HepG2 (cell line): ENCODE results near the gene SMYD4. TPM values are rescaled to one million over a fixed set of nuclear protein-coding genes. Genes with fewer than 3 reads are reported as not detected.

Source experiments
- BHLHE40 ChIP-seq: IDR thresholded peaks from 2 replicates; pipeline ENCODE4 v1.6.1; 2011; ENCODE audit warnings: low read length, improper control_type of control experiment
- BRD4 ChIP-seq: sonication (generic); formaldehyde crosslinking; IDR thresholded peaks from 2 replicates; pipeline ENCODE4 v1.4.0; 2020; ENCODE audit warnings: missing genetic modification reagents
- CENPX ChIP-seq: sonication (generic); formaldehyde crosslinking; IDR thresholded peaks from 2 replicates; pipeline ENCODE4 v1.9.0; 2021; ENCODE audit warnings: mild to moderate bottlenecking, missing genetic modification reagents, moderate library complexity
- EEA1 ChIP-seq: sonication (generic); formaldehyde crosslinking; IDR thresholded peaks from 2 replicates; pipeline ENCODE4 v1.5.1; 2020; ENCODE audit warnings: mild to moderate bottlenecking, missing genetic modification reagents, borderline replicate concordance
- EED ChIP-seq: sonication (generic); formaldehyde crosslinking; IDR thresholded peaks from 2 replicates; pipeline ENCODE4 v1.5.0; 2020; ENCODE audit warnings: mild to moderate bottlenecking, missing genetic modification reagents
- JDP2 ChIP-seq: sonication (generic); formaldehyde crosslinking; IDR thresholded peaks from 2 replicates; pipeline ENCODE4 v1.8.1; 2022; ENCODE audit warnings: missing genetic modification reagents, borderline replicate concordance
- MNT ChIP-seq: fragments of 450-650 bp; IDR thresholded peaks from 2 replicates; pipeline ENCODE4 v1.6.1; 2016
- RNF2 ChIP-seq: fragments of 450-650 bp; conservative IDR thresholded peaks from 2 replicates; pipeline ENCODE4 v1.6.1; 2016; ENCODE audit warnings: low read depth
- SIN3B ChIP-seq: fragments of 150-350 bp; IDR thresholded peaks from 2 replicates; pipeline ENCODE4 v1.6.1; 2014; ENCODE audit warnings: low read length
- SPEN ChIP-seq: sonication (generic); formaldehyde crosslinking; IDR thresholded peaks from 2 replicates; pipeline ENCODE4 v1.5.1; 2020; ENCODE audit warnings: low read depth, mild to moderate bottlenecking, missing genetic modification reagents
- SRSF1 ChIP-seq: fragments of 200-400 bp; formaldehyde crosslinking; optimal IDR thresholded peaks from 2 replicates; pipeline ENCODE3; 2017; ENCODE audit warnings: mild to moderate bottlenecking, low read depth, low read length, moderate library complexity
- STAT6 ChIP-seq: sonication (generic); formaldehyde crosslinking; IDR thresholded peaks from 2 replicates; pipeline ENCODE4 v1.4.0; 2020; ENCODE audit warnings: missing genetic modification reagents, mild to moderate bottlenecking, borderline replicate concordance
- SYNCRIP ChIP-seq: fragments of 200-400 bp; formaldehyde crosslinking; IDR thresholded peaks from 2 replicates; pipeline ENCODE4 v1.6.1; 2018; ENCODE audit warnings: mild to moderate bottlenecking, low read depth, low read length; ENCODE audit not compliant: insufficient read depth
- TFE3 ChIP-seq: IDR thresholded peaks from 2 replicates; pipeline ENCODE4 v1.6.1; 2016
- TRIM24 ChIP-seq: sonication (generic); formaldehyde crosslinking; IDR thresholded peaks from 2 replicates; pipeline ENCODE4 v1.8.0; 2022; ENCODE audit warnings: mild to moderate bottlenecking, missing genetic modification reagents
- ZFAT ChIP-seq: sonication (generic); formaldehyde crosslinking; conservative IDR thresholded peaks from 2 replicates; pipeline ENCODE4 v1.8.1; 2023; ENCODE audit warnings: missing genetic modification reagents, inconsistent platforms
- ZFP62 ChIP-seq: sonication (generic); formaldehyde crosslinking; IDR thresholded peaks from 2 replicates; pipeline ENCODE4 v1.4.0; 2020; ENCODE audit warnings: missing genetic modification reagents
- ZMAT3 ChIP-seq: sonication (generic); formaldehyde crosslinking; conservative IDR thresholded peaks from 2 replicates; pipeline ENCODE4 v1.7.0; 2021; ENCODE audit warnings: missing genetic modification reagents
- ZNF292 ChIP-seq: sonication (generic); formaldehyde crosslinking; IDR thresholded peaks from 2 replicates; pipeline ENCODE4 v1.8.1; 2022; ENCODE audit warnings: mild to moderate bottlenecking, low read depth, missing genetic modification reagents, borderline replicate concordance
- ZNF335 ChIP-seq: sonication (generic); formaldehyde crosslinking; IDR thresholded peaks from 2 replicates; pipeline ENCODE4 v1.4.0; 2020; ENCODE audit warnings: missing genetic modification reagents
- ZNF446 ChIP-seq: sonication (generic); formaldehyde crosslinking; IDR thresholded peaks from 2 replicates; pipeline ENCODE4 v1.5.0; 2020; ENCODE audit warnings: mild to moderate bottlenecking, missing genetic modification reagents
- ZNF496 ChIP-seq: sonication (generic); formaldehyde crosslinking; IDR thresholded peaks from 2 replicates; pipeline ENCODE4 v1.8.1; 2023; ENCODE audit warnings: mild to moderate bottlenecking, moderate library complexity, missing genetic modification reagents; ENCODE audit not compliant: insufficient replicate concordance
- ZNF562 ChIP-seq: sonication (generic); formaldehyde crosslinking; IDR thresholded peaks from 2 replicates; pipeline ENCODE4 v1.8.0; 2022; ENCODE audit warnings: missing genetic modification reagents, borderline replicate concordance
- ZNF576 ChIP-seq: sonication (generic); formaldehyde crosslinking; IDR thresholded peaks from 2 replicates; pipeline ENCODE4 v1.4.0; 2020; ENCODE audit warnings: mild to moderate bottlenecking, missing genetic modification reagents
- ZNF616 ChIP-seq: sonication (generic); formaldehyde crosslinking; IDR thresholded peaks from 2 replicates; pipeline ENCODE4 v1.5.0; 2020; ENCODE audit warnings: low read depth, mild to moderate bottlenecking, missing genetic modification reagents
- ZNF746 ChIP-seq: sonication (generic); formaldehyde crosslinking; IDR thresholded peaks from 2 replicates; pipeline ENCODE4 v1.8.0; 2022; ENCODE audit warnings: mild to moderate bottlenecking, missing genetic modification reagents
- ZNF772 ChIP-seq: sonication (generic); formaldehyde crosslinking; IDR thresholded peaks from 2 replicates; pipeline ENCODE4 v1.5.0; 2020; ENCODE audit warnings: mild to moderate bottlenecking, missing genetic modification reagents
- ZNF780A ChIP-seq: sonication (generic); formaldehyde crosslinking; IDR thresholded peaks from 2 replicates; pipeline ENCODE4 v1.8.0; 2022; ENCODE audit warnings: mild to moderate bottlenecking, missing genetic modification reagents, moderate library complexity
- polyA plus RNA-seq, 8 experiments: library from polyadenylated mRNA; depleted of rRNA in 3 of 8; stranded (reverse) in 7 of 8; unstranded in 1 of 8; fragments of >200 nt; fragmentation: Illumina TruSeq in 4 of 8; extraction: Trizol in 4 of 8; gene quantifications; 2 replicates each; pipeline versions ENCODE4 v1.2.1 to v1.2.3, GENCODE V29; 2011 to 2016; ENCODE audit warnings: low read depth in 4 of 8, missing spikeins in 1 of 8, mixed read lengths in 1 of 8; ENCODE audit not compliant: insufficient read depth in 1 of 8
- total RNA-seq, 5 experiments: library from RNA; depleted of rRNA; stranded (reverse); fragments of >200 nt; fragmentation: Illumina TruSeq; extraction: Trizol; gene quantifications; 2 replicates each; pipeline ENCODE4 v1.2.3, GENCODE V29; 2016; ENCODE audit warnings: low read depth in 1 of 5

SMYD4 gene
- total and polyA plus RNA-seq, 2 of the 13 experiments (the other 11 are each of a cell fraction or from before 2014, with no cell fraction given), result 7.4 to 11.3 TPM

GRCh38 chr17:1735834-1736347 lies 93.8 kb downstream of the SMYD4 start (continued):
- TF ChIP-seq STAT6 (CRISPR knock-in tag), result no peak
- TF ChIP-seq ZNF335 (CRISPR knock-in tag), result no peak
- TF ChIP-seq ZMAT3 (CRISPR knock-in tag), result no peak
- TF ChIP-seq BHLHE40, result no peak
- no peak for TF ChIP-seq ZNF562 (CRISPR knock-in tag)
- TF ChIP-seq SPEN (CRISPR knock-in tag), result no peak; the same call in 1 of the 2 replicates
- no peak for TF ChIP-seq ZNF616 (CRISPR knock-in tag)
- TF ChIP-seq JDP2 (CRISPR knock-in tag), result no peak
- TF ChIP-seq ZNF772 (CRISPR knock-in tag), result no peak
- no peak for TF ChIP-seq ZNF746 (CRISPR knock-in tag)
- TF ChIP-seq EED (CRISPR knock-in tag), result no peak
- no peak for TF ChIP-seq RNF2
- TF ChIP-seq SIN3B, result no peak
- TF ChIP-seq TRIM24 (CRISPR knock-in tag), result no peak
- no peak for TF ChIP-seq ZNF496 (CRISPR knock-in tag)
- no peak for TF ChIP-seq TFE3 (CRISPR knock-in tag)
- 0 out of 2 replicates have a peak, but pooled peaks have one; percentile 6 for TF ChIP-seq ZNF780A (CRISPR knock-in tag)
- no peak for TF ChIP-seq ZFP62
- TF ChIP-seq ZNF576 (CRISPR knock-in tag), result no peak
- TF ChIP-seq ZFAT (CRISPR knock-in tag), result no peak
- peak; percentile 57 for TF ChIP-seq BRD4 (CRISPR knock-in tag)
- TF ChIP-seq ZNF446 (CRISPR knock-in tag), result 0 out of 2 replicates have a peak, but pooled peaks have one; percentile 31
- TF ChIP-seq EEA1, result no peak
- no peak for TF ChIP-seq MNT
- peak; percentile 53 for TF ChIP-seq SRSF1
- no peak for TF ChIP-seq SYNCRIP
- no peak for TF ChIP-seq CENPX
- no peak for TF ChIP-seq ZNF292 (CRISPR knock-in tag)
